ENCODE measurements around the gene ELMO1. TPM values are rescaled to one million over a fixed set of nuclear protein-coding genes. Genes with fewer than 3 reads are reported as not detected.

Gene ELMO1
- total and polyA plus RNA-seq, 2 of the 13 experiments (the other 11 are each of a cell fraction or from before 2014, with no cell fraction given) = 0.11 to 0.17 TPM

- TF ChIP-seq ZBTB33 (CRISPR knock-in tag; IDR thresholded peaks at IDR 0.05) = no peak
- peak; percentile 76 for TF ChIP-seq TFE3 (CRISPR knock-in tag; IDR thresholded peaks at IDR 0.05)
- TF ChIP-seq ATF1 (CRISPR knock-in tag; IDR thresholded peaks at IDR 0.05) = no peak
- TF ChIP-seq TAF15 (IDR thresholded peaks at IDR 0.05; ENCODE audit: low read depth, low read length, poor library complexity, severe bottlenecking) = no peak
- no peak for TF ChIP-seq MATR3 (CRISPR knock-in tag; IDR thresholded peaks at IDR 0.05)
- TF ChIP-seq ZFX (CRISPR knock-in tag; IDR thresholded peaks at IDR 0.05; ENCODE audit: low read depth) = no peak
- no peak for TF ChIP-seq HOXA9 (CRISPR knock-in tag; IDR thresholded peaks at IDR 0.05; ENCODE audit: borderline replicate concordance)
- no peak for TF ChIP-seq ZNF878 (CRISPR knock-in tag; IDR thresholded peaks at IDR 0.05)
- TF ChIP-seq NCOR1 (IDR thresholded peaks at IDR 0.05; ENCODE audit: borderline replicate concordance, low read length) = peak; percentile 35; the same call in 1 of the 2 replicates
- no peak for TF ChIP-seq ZBTB43 (CRISPR knock-in tag; conservative IDR thresholded peaks at IDR 0.05)
- 0 out of 2 replicates have a peak, but pooled peaks have one; percentile 34 for TF ChIP-seq THAP11 (CRISPR knock-in tag; IDR thresholded peaks at IDR 0.05)
- TF ChIP-seq PHF5A (CRISPR knock-in tag; IDR thresholded peaks at IDR 0.05; ENCODE audit: low read depth, unreplicated experiment) = no peak
- TF ChIP-seq SMAD3 (CRISPR knock-in tag; IDR thresholded peaks at IDR 0.05) = peak; percentile 52; the same call in 1 of the 2 replicates
- TF ChIP-seq HOXD1 (CRISPR knock-in tag; IDR thresholded peaks at IDR 0.05) = 0 out of 2 replicates have a peak, but pooled peaks have one; percentile 47
- TF ChIP-seq HHEX (CRISPR knock-in tag; IDR thresholded peaks at IDR 0.05) = no peak
- no peak for TF ChIP-seq ZNF713 (CRISPR knock-in tag; IDR thresholded peaks at IDR 0.05)
- TF ChIP-seq RFXANK (CRISPR knock-in tag; IDR thresholded peaks at IDR 0.05) = no peak
- TF ChIP-seq KAT2B (IDR thresholded peaks at IDR 0.05; ENCODE audit: borderline replicate concordance, low read depth, low read length) = no peak
- TF ChIP-seq CSRNP1 (CRISPR knock-in tag; IDR thresholded peaks at IDR 0.05) = no peak
- TF ChIP-seq RXRA (CRISPR knock-in tag; IDR thresholded peaks at IDR 0.05) = peak; percentile 49; the same call in 1 of the 2 replicates
- TF ChIP-seq STAG1 (CRISPR knock-in tag; IDR thresholded peaks at IDR 0.05) = no peak
- TF ChIP-seq NFE2L2 (IDR thresholded peaks at IDR 0.05; ENCODE audit: low read length) = no peak
- TF ChIP-seq ZBTB3 (CRISPR knock-in tag; IDR thresholded peaks at IDR 0.05; ENCODE audit: borderline replicate concordance, low read depth) = peak; percentile 47; the same call in 1 of the 2 replicates
- TF ChIP-seq TP53 (CRISPR knock-in tag; conservative IDR thresholded peaks at IDR 0.05) = peak; percentile 68; the same call in 1 of the 2 replicates
- no peak for TF ChIP-seq CBX2 (IDR thresholded peaks at IDR 0.05; ENCODE audit: low read depth, low read length)
- TF ChIP-seq CBX2 (CRISPR knock-in tag; IDR thresholded peaks at IDR 0.05; ENCODE audit: low read depth) = no peak
- TF ChIP-seq ZKSCAN8 (CRISPR knock-in tag; IDR thresholded peaks at IDR 0.05; ENCODE audit: borderline replicate concordance) = peak; percentile 30; the same call in 1 of the 2 replicates
- no peak for TF ChIP-seq POLR2A (IDR thresholded peaks at IDR 0.05; ENCODE audit: insufficient read depth in 1 of 2, low read depth in 2 of 2, low read length in 2 of 2)
Measured at GRCh38 chr7:37074370-37074769, 374.3 kb downstream of the ELMO1 start (continued).

All from HepG2 (cell line).